Islet precursor cell (in vitro differentiated cells): Measurements from ENCODE around the gene PRKG1.
A peak's percentile ranks its signal among the peaks of the same experiment; 100 is the strongest.
"Not testable (repeated sequence)": the region's sequence is repeated elsewhere in the genome, so short reads cannot be mapped to it uniquely, and the experiment has no call there.

Experiments used
- DNase-seq: peaks from one replicate; pipeline ENCODE4 v3.0.0-alpha.2; 2018

The PRKG1 gene

GRCh38 chr10:51231754-51232153 is 157.5 kb downstream of the PRKG1 start:
- no peak for DNase-seq

- no peak for DNase-seq
Observed at GRCh38 chr10:51233337-51234100, 159.2 kb downstream of the PRKG1 start.

- no peak for DNase-seq
Observed at GRCh38 chr10:51235865-51236264, 161.6 kb downstream of the PRKG1 start.

- no peak for DNase-seq
Observed at GRCh38 chr10:51239006-51239405, 164.7 kb downstream of the PRKG1 start.

GRCh38 chr10:51241461-51241860 is 167.2 kb downstream of the PRKG1 start:
- DNase-seq, result no peak

GRCh38 chr10:51242393-51242792 is 168.1 kb downstream of the PRKG1 start:
- no peak for DNase-seq

GRCh38 chr10:51244309-51244708 is 170.0 kb downstream of the PRKG1 start:
- DNase-seq, result no peak

- peak; percentile 70 for DNase-seq
Observed at GRCh38 chr10:51244748-51245490, 170.6 kb downstream of the PRKG1 start.

GRCh38 chr10:51246156-51246555 is 171.9 kb downstream of the PRKG1 start:
- no peak for DNase-seq

GRCh38 chr10:51250278-51250920 is 176.1 kb downstream of the PRKG1 start:
- no peak for DNase-seq

- no peak for DNase-seq
Observed at GRCh38 chr10:51251110-51251509, 176.8 kb downstream of the PRKG1 start.

- no peak for DNase-seq
Observed at GRCh38 chr10:51255381-51255780, 181.1 kb downstream of the PRKG1 start.

GRCh38 chr10:51257511-51258248 is 183.4 kb downstream of the PRKG1 start:
- no peak for DNase-seq

- no peak for DNase-seq
Observed at GRCh38 chr10:51260376-51260775, 186.1 kb downstream of the PRKG1 start.

- DNase-seq, result no peak
Observed at GRCh38 chr10:51266496-51266895, 192.2 kb downstream of the PRKG1 start.

GRCh38 chr10:51267980-51268570 is 193.8 kb downstream of the PRKG1 start:
- not testable (repeated sequence) for DNase-seq

GRCh38 chr10:51269821-51270220 is 195.5 kb downstream of the PRKG1 start:
- DNase-seq, result no peak

- no peak for DNase-seq
Observed at GRCh38 chr10:51270936-51271530, 196.7 kb downstream of the PRKG1 start.

- not testable (repeated sequence) for DNase-seq
Observed at GRCh38 chr10:51272099-51272498, 197.8 kb downstream of the PRKG1 start.

- no peak for DNase-seq
Observed at GRCh38 chr10:51272555-51272954, 198.3 kb downstream of the PRKG1 start.

- DNase-seq, result no peak
Observed at GRCh38 chr10:51273574-51273973, 199.3 kb downstream of the PRKG1 start.

GRCh38 chr10:51276097-51276496 is 201.8 kb downstream of the PRKG1 start:
- DNase-seq, result not testable (repeated sequence)
